ENCODE measurements around the gene ARHGAP30. TPM values are rescaled to one million over a fixed set of nuclear protein-coding genes. Genes with fewer than 3 reads are reported as not detected.
"Not testable (repeated sequence)": the region's sequence is repeated elsewhere in the genome, so short reads cannot be mapped to it uniquely, and the experiment has no call there.

The ARHGAP30 gene
- total and polyA plus RNA-seq, 9 donors = 1.3 to 3.4 (median 2.9) TPM

GRCh38 chr1:161017181-161017580 is 52.5 kb downstream of the ARHGAP30 start:
- not testable (repeated sequence) for DNase-seq; H3K4me3 ChIP-seq (ENCODE audit: low read length); H3K9me3 ChIP-seq (replicated peaks; ENCODE audit: control insufficient read depth, low read depth, low read length); H3K36me3 ChIP-seq (ENCODE audit: control insufficient read depth, insufficient read depth, low read length); H3K27ac ChIP-seq (ENCODE audit: low read length)
- Histone ChIP-seq H3K27me3 (ENCODE audit: control insufficient read depth, insufficient read depth, low read length) (peaks cover 19% of the 10 kb centered on the region), H3K4me1 (ENCODE audit: control insufficient read depth, insufficient read depth, low read length) (peaks cover 28% of the 10 kb centered on the region)
- no CpG with 5 or more reads among the region's 7 CpGs for WGBS (ENCODE audit: insufficient coverage)

DNA sequence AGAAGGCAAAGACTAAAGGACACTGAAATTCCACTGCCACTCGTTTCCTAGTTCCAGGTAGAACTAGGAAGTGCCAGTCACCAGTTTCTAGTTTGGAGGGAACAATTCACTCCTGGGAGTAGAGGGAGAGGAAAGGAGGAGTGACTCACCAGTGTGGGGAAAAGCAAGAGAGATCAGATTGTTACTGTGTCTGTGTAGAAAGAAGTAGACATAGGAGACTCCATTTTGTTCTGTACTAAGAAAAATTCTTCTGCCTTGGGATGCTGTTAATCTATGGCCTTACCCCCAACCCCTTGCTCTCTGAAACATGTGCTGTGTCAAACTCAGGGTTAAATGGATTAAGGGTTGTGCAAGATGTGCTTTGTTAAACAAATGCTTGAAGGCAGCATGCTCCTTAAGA is 53.0 kb downstream of the ARHGAP30 start:
- H3K27ac ChIP-seq (ENCODE audit: low read length); H3K36me3 ChIP-seq (ENCODE audit: control insufficient read depth, insufficient read depth, low read length); DNase-seq; H3K4me3 ChIP-seq (ENCODE audit: low read length); H3K9me3 ChIP-seq (replicated peaks; ENCODE audit: control insufficient read depth, low read depth, low read length): not testable (repeated sequence)
- Histone ChIP-seq H3K4me1 (ENCODE audit: control insufficient read depth, insufficient read depth, low read length) (peaks cover 28% of the 10 kb centered on the region), H3K27me3 (ENCODE audit: control insufficient read depth, insufficient read depth, low read length) (peaks cover 18% of the 10 kb centered on the region)
- no CpG with 5 or more reads among the region's 1 CpG for WGBS (ENCODE audit: insufficient coverage)

- WGBS (ENCODE audit: insufficient coverage) = 30% methylated on average over 12 of the region's 15 CpGs
- Histone ChIP-seq H3K27ac (ENCODE audit: low read length) (peak overlapping the region; percentile 85), H3K4me1 (ENCODE audit: control insufficient read depth, insufficient read depth, low read length) (peaks cover 13% of the 10 kb centered on the region), H3K36me3 (ENCODE audit: control insufficient read depth, insufficient read depth, low read length) (no peaks in the 10 kb centered on the region), H3K4me3 (ENCODE audit: low read length) (no peak overlapping the region), H3K27me3 (ENCODE audit: control insufficient read depth, insufficient read depth, low read length) (no peaks in the 10 kb centered on the region), H3K9me3 (replicated peaks; ENCODE audit: control insufficient read depth, low read depth, low read length) (no peaks in the 10 kb centered on the region)
- DNase-seq = peak; percentile 87
These were observed 56.0 kb downstream of the ARHGAP30 start for GRCh38 chr1:161013488-161014230.

DNA sequence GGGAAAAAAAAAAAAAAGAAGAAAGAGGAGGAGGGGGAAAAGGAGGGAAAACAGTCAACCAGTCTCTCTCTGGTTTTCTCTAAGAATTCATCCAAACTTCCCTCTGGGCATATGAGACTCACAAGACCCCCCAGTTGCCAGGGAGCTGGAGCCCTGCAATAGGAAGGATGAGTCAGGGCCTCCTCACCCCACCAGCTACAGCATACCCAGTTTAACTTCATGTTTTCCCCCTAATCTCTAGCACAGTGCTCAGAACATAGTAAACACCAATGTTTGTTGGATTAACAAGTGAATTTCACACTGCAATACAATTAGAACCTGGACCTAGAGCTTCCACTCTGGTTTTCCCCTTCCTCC is 56.6 kb downstream of the ARHGAP30 start:
- no peaks in the 10 kb centered on the region for H3K9me3 ChIP-seq (replicated peaks; ENCODE audit: control insufficient read depth, low read depth, low read length)
- no peak overlapping the region for H3K4me3 ChIP-seq (ENCODE audit: low read length)
- no peaks in the 10 kb centered on the region for H3K27me3 ChIP-seq (ENCODE audit: control insufficient read depth, insufficient read depth, low read length)
- no peaks in the 10 kb centered on the region for H3K36me3 ChIP-seq (ENCODE audit: control insufficient read depth, insufficient read depth, low read length)
- peak overlapping the region; percentile 85 for H3K27ac ChIP-seq (ENCODE audit: low read length)
- no peak for DNase-seq
- peaks cover 11% of the 10 kb centered on the region for H3K4me1 ChIP-seq (ENCODE audit: control insufficient read depth, insufficient read depth, low read length)

DNA sequence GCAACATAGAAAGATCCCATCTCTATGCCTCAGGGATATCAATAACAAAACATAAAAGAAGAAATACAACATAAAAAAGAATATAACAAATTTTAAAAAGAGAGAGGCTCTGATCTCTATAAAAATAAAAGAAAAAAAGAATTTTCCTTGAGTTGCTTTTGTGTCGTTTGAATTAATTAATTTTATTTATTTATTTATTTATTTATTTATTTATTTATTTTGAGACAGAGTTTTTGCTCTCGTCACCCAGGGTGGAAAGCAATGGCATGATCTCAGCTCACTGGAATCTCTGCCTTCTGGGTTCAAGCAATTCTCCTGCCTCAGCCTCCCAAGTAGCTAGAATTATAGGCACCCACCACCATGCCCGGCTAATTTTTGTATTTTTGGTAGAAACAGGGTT is 57.3 kb downstream of the ARHGAP30 start:
- DNase-seq = no peak
- Histone ChIP-seq H3K4me3 (ENCODE audit: low read length) (no peak overlapping the region), H3K27ac (ENCODE audit: low read length) (no peak overlapping the region), H3K4me1 (ENCODE audit: control insufficient read depth, insufficient read depth, low read length) (peaks cover 6% of the 10 kb centered on the region), H3K9me3 (replicated peaks; ENCODE audit: control insufficient read depth, low read depth, low read length) (no peaks in the 10 kb centered on the region), H3K36me3 (ENCODE audit: control insufficient read depth, insufficient read depth, low read length) (no peaks in the 10 kb centered on the region), H3K27me3 (ENCODE audit: control insufficient read depth, insufficient read depth, low read length) (no peaks in the 10 kb centered on the region)
- WGBS (ENCODE audit: insufficient coverage) = no CpG with 5 or more reads among the region's 3 CpGs

DNA sequence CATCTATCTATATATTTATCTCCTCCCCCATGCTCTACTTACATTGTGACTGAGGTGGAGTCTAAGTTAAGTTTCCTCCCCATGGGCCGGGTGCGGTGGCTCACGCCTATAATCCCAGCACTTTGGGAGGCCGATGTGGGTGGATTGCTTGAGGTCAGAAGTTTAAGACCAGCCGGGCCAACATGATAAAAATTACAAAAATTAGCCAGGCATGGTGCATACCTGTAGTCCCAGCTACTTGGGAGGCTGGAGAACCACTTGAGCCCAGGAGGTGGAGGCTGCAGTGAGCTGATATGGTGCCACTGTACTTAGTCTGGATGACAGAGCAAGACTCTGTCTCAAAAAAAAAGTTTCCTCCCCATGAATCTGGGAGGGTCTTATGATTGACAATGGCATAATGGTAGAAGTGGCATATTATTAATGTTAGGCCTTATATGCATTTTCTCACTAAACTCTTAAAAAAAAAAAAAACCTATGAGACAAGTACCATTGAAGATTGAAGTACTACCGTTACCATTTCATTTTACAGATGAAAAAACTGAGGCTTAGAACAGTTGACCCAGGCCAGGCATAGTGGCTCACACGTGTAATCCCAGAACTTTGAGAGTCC is 60.0 kb downstream of the ARHGAP30 start:
- Histone ChIP-seq H3K9me3 (replicated peaks; ENCODE audit: control insufficient read depth, low read depth, low read length) (no peaks in the 10 kb centered on the region), H3K4me1 (ENCODE audit: control insufficient read depth, insufficient read depth, low read length) (peaks cover 6% of the 10 kb centered on the region), H3K4me3 (ENCODE audit: low read length) (no peak overlapping the region), H3K27ac (ENCODE audit: low read length) (no peak overlapping the region), H3K36me3 (ENCODE audit: control insufficient read depth, insufficient read depth, low read length) (no peaks in the 10 kb centered on the region), H3K27me3 (ENCODE audit: control insufficient read depth, insufficient read depth, low read length) (no peaks in the 10 kb centered on the region)
- no peak for DNase-seq
- WGBS (ENCODE audit: insufficient coverage) = 66% methylated on average over 2 of the region's 7 CpGs

GRCh38 chr1:161008869-161009510 is 60.7 kb downstream of the ARHGAP30 start:
- H3K27ac ChIP-seq (ENCODE audit: low read length) = no peak overlapping the region
- H3K9me3 ChIP-seq (replicated peaks; ENCODE audit: control insufficient read depth, low read depth, low read length) = no peaks in the 10 kb centered on the region
- no peaks in the 10 kb centered on the region for H3K27me3 ChIP-seq (ENCODE audit: control insufficient read depth, insufficient read depth, low read length)
- no peak for DNase-seq
- H3K4me1 ChIP-seq (ENCODE audit: control insufficient read depth, insufficient read depth, low read length) = peaks cover 4% of the 10 kb centered on the region
- no peak overlapping the region for H3K4me3 ChIP-seq (ENCODE audit: low read length)
- WGBS (ENCODE audit: insufficient coverage) = 52% methylated on average over 2 of the region's 4 CpGs
- H3K36me3 ChIP-seq (ENCODE audit: control insufficient read depth, insufficient read depth, low read length) = no peaks in the 10 kb centered on the region

DNA sequence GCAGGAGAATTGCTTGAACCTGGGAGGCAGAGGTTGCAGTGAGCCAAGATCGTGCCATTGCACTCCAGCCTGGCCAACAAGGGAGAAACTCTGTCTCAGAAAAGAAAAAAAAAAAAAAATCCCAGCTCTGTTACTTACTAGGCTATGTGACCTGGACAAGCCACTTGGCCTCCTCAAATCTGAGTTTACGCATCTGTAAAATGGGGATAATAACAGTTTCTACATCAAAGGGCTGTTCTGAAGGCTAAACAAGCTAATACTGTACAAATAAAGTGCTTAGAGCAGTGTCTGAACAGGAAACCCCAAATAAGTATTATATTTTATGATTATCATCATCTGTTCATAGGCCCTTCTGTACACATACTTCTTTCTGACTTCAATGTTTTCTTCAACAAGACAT is 62.3 kb downstream of the ARHGAP30 start:
- no peak overlapping the region for H3K4me3 ChIP-seq (ENCODE audit: low read length)
- no peak for DNase-seq
- no peaks in the 10 kb centered on the region for H3K27me3 ChIP-seq (ENCODE audit: control insufficient read depth, insufficient read depth, low read length)
- no peak overlapping the region for H3K27ac ChIP-seq (ENCODE audit: low read length)
- H3K9me3 ChIP-seq (replicated peaks; ENCODE audit: control insufficient read depth, low read depth, low read length) = no peaks in the 10 kb centered on the region
- H3K36me3 ChIP-seq (ENCODE audit: control insufficient read depth, insufficient read depth, low read length) = no peaks in the 10 kb centered on the region
- no peaks in the 10 kb centered on the region for H3K4me1 ChIP-seq (ENCODE audit: control insufficient read depth, insufficient read depth, low read length)
- WGBS (ENCODE audit: insufficient coverage) = no CpG with 5 or more reads among the region's 2 CpGs

DNA sequence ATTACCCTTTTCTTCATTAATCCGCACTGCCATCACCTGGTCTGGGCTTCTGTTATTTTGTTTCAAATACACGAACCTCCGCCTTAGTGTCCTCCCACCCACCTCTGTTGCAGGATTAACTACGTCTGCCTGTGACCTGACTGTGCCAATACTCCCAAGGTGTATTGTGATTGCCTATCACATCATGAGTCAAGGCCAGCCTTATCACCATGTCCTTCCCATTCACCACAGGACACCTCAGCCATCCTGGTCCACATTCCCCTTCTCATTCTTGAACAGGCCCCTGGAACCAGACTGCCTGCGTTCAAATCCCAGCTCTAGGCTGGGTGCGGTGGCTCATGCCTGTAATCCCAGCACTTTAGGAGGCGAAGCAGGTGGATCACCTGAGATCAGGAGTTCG is 63.1 kb downstream of the ARHGAP30 start:
- Histone ChIP-seq H3K9me3 (replicated peaks; ENCODE audit: control insufficient read depth, low read depth, low read length) (no peaks in the 10 kb centered on the region), H3K4me1 (ENCODE audit: control insufficient read depth, insufficient read depth, low read length) (no peaks in the 10 kb centered on the region), H3K27ac (ENCODE audit: low read length) (no peak overlapping the region), H3K36me3 (ENCODE audit: control insufficient read depth, insufficient read depth, low read length) (no peaks in the 10 kb centered on the region), H3K27me3 (ENCODE audit: control insufficient read depth, insufficient read depth, low read length) (no peaks in the 10 kb centered on the region), H3K4me3 (ENCODE audit: low read length) (no peak overlapping the region)
- no peak for DNase-seq
- 95% methylated on average over 4 of the region's 8 CpGs for WGBS (ENCODE audit: insufficient coverage)

- WGBS (ENCODE audit: insufficient coverage) = 61% methylated on average over 5 of the region's 5 CpGs
- no peak for DNase-seq
- H3K4me1 ChIP-seq (ENCODE audit: control insufficient read depth, insufficient read depth, low read length) = no peaks in the 10 kb centered on the region
- no peak overlapping the region for H3K27ac ChIP-seq (ENCODE audit: low read length)
- no peaks in the 10 kb centered on the region for H3K27me3 ChIP-seq (ENCODE audit: control insufficient read depth, insufficient read depth, low read length)
- no peak overlapping the region for H3K4me3 ChIP-seq (ENCODE audit: low read length)
- peaks cover 17% of the 10 kb centered on the region for H3K36me3 ChIP-seq (ENCODE audit: control insufficient read depth, insufficient read depth, low read length)
- no peaks in the 10 kb centered on the region for H3K9me3 ChIP-seq (replicated peaks; ENCODE audit: control insufficient read depth, low read depth, low read length)
These were observed 68.2 kb downstream of the ARHGAP30 start for GRCh38 chr1:161001525-161001924.
